Tibial artery (tissue), 4 donors: ENCODE data around the gene SBF2.
"Not testable (repeated sequence)": the region's sequence is repeated elsewhere in the genome, so short reads cannot be mapped to it uniquely, and the experiment has no call there.

Source experiments
- DNase-seq, 2 donors: peaks; one replicate each; pipeline ENCODE4 v3.0.0-alpha.2; 2019
- H3K27ac ChIP-seq, 2 donors: fragments of 200-600 bp; sonication (generic) in 1 of 2; 1 replicate in 1 of 2; 2 replicates in 1 of 2; pipeline ENCODE4 v1.5.1; 2018 to 2019; ENCODE audit warnings: mild to moderate bottlenecking in 1 of 2
- H3K27me3 ChIP-seq, 2 donors: fragments of 200-600 bp; sonication (generic) in 1 of 2; one replicate each; pipeline versions ENCODE4 v1.5.1 to v1.6.0; 2016 to 2019
- H3K36me3 ChIP-seq, 3 donors: fragments of 200-600 bp; sonication (generic) in 2 of 3; one replicate each; pipeline ENCODE4 v1.5.1; 2016 to 2019; ENCODE audit warnings: mild to moderate bottlenecking in 2 of 3
- H3K4me1 ChIP-seq, 4 donors: fragments of 200-600 bp; sonication (generic) in 2 of 4; 1 replicate in 3 of 4; 2 replicates in 1 of 4; pipeline ENCODE4 v1.5.1; 2016 to 2019
- H3K4me3 ChIP-seq, 2 donors: fragments of 200-600 bp; sonication (generic) in 1 of 2; 1 replicate in 1 of 2; 2 replicates in 1 of 2; pipeline ENCODE4 v1.5.1; 2018 to 2019; ENCODE audit warnings: mild to moderate bottlenecking in 2 of 2
- H3K9me3 ChIP-seq, 3 donors: fragments of 200-600 bp; sonication (generic) in 1 of 3; one replicate each; pipeline ENCODE4 v1.5.1; 2016 to 2019
- intact Hi-C: fragments of 100-400 bp; cut with DNase I; formaldehyde crosslinking; loops from one replicate; pipeline ENCODE4 v1.15.0; 2023; ENCODE audit warnings: low total_unique reads
- TF ChIP-seq, protein P1 (sequence below), 2 experiments: fragments of 200-600 bp in 1 of 2; fragments of 450-650 bp in 1 of 2; IDR thresholded peaks; one replicate each; pipeline ENCODE4 v1.5.1; 2017 to 2019; ENCODE audit warnings: antibody characterized with exemption in 2 of 2, mild to moderate bottlenecking in 1 of 2, moderate library complexity in 1 of 2

SBF2 gene

DNA sequence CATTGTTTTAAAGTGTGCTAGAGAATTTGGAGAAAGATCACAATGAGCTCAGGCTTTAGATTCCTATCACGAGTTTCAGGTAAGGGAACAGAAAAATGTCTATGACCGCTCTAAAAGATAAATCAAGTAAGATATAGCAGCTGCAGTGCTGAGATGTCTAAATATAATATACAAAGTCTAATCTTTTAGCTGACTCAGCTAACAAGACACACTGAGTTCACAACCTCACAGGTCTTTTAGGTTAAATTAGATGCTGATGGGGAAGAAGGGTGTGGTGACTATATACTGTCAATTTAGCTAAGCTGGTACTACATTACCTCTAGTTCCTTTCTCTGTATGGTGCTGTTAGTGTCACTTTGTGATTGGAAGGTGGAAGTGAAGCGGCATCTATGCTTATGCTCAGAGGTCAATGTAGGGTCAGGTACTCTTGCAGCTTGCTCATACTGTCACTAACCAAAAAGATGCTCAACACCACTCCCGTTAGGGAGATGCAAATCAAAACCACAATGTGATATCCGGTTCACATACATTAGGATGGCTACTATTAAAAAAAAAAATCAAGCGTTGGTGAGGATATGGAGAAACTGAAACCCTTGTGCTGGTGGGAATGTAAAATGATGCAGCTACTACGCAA, 346.7 kb downstream of the SBF2 start:
- TF ChIP-seq, protein P1, sequence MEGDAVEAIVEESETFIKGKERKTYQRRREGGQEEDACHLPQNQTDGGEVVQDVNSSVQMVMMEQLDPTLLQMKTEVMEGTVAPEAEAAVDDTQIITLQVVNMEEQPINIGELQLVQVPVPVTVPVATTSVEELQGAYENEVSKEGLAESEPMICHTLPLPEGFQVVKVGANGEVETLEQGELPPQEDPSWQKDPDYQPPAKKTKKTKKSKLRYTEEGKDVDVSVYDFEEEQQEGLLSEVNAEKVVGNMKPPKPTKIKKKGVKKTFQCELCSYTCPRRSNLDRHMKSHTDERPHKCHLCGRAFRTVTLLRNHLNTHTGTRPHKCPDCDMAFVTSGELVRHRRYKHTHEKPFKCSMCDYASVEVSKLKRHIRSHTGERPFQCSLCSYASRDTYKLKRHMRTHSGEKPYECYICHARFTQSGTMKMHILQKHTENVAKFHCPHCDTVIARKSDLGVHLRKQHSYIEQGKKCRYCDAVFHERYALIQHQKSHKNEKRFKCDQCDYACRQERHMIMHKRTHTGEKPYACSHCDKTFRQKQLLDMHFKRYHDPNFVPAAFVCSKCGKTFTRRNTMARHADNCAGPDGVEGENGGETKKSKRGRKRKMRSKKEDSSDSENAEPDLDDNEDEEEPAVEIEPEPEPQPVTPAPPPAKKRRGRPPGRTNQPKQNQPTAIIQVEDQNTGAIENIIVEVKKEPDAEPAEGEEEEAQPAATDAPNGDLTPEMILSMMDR (IDR thresholded peaks at IDR 0.05) = no peak
- DNase-seq = no peak
- Histone ChIP-seq H3K36me3 (peaks cover 0 to 16% (median 15%) of the 10 kb centered on the region in 3 donors), H3K4me1 (peaks cover 0 to 3% (median 0%) of the 10 kb centered on the region in 4 donors), H3K27ac (no peak overlapping the region), H3K4me3 (no peak overlapping the region), H3K9me3 (peaks cover 0 to 6% (median 0%) of the 10 kb centered on the region in 3 donors), H3K27me3 (no peaks in the 10 kb centered on the region)
- intact Hi-C loops = no loop called here

DNA sequence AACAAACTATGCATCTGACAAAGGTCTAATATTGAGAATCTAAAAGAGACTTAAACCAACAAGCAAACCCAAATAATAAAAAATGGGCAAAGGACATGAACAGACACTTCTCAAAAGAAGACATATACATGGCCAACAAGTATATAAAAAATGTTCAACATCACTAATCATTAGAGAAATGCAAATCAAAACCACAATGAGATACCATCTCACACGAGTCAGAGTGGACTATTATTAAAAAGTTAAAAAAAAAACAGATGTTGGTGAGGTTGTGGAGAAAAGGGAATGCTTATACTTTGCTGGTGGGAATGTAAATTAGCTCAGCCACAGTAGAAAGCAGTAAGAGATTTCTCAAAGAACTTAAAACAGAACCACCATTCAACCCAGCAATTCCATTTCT, 348.3 kb downstream of the SBF2 start:
- H3K27me3 ChIP-seq, DNase-seq, H3K9me3 ChIP-seq, H3K27ac ChIP-seq, H3K4me1 ChIP-seq, intact Hi-C loops, H3K4me3 ChIP-seq: not testable (repeated sequence)
- peaks cover 0 to 16% (median 15%) of the 10 kb centered on the region in 3 donors for H3K36me3 ChIP-seq

DNA sequence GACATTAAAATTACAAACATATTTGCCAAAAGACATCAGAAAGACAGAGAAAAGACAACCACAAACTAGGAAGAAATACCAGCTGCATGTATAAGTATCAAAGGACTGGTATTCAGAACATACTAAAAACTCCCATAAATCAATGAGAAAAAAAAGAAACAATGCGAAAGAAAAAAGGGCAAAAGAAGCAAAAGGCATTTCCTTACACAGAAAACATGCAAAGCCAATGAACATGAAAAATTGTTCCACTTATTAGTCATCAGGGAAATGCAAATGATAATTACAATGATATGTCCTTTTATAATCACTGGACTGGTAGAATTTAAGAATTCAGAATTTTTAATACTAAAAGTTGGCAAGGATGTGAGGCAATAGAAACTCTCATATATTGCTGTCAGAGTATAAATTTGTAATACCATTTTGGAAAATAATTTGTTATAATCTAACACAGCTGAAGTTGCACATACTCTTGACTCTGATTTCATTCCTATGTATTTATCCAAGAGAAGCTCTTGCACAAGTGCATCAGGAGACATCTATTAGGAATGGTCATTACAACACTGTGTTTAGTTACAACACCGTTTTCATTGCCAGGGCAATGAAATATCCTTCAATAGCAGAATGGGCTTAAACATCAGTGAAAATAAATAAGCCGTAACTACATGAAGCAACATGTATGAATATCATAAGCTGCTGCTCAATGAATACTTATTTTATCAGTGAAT, 350.5 kb downstream of the SBF2 start:
- Histone ChIP-seq H3K27me3 (no peaks in the 10 kb centered on the region), H3K4me1 (no peaks in the 10 kb centered on the region), H3K9me3 (peaks cover 0 to 6% (median 0%) of the 10 kb centered on the region in 3 donors), H3K4me3 (no peak overlapping the region), H3K27ac (no peak overlapping the region), H3K36me3 (peaks cover 0 to 16% (median 15%) of the 10 kb centered on the region in 3 donors)
- intact Hi-C loops = no loop called here
- TF ChIP-seq, protein P1 (IDR thresholded peaks at IDR 0.05) = no peak
- DNase-seq = no peak

DNA sequence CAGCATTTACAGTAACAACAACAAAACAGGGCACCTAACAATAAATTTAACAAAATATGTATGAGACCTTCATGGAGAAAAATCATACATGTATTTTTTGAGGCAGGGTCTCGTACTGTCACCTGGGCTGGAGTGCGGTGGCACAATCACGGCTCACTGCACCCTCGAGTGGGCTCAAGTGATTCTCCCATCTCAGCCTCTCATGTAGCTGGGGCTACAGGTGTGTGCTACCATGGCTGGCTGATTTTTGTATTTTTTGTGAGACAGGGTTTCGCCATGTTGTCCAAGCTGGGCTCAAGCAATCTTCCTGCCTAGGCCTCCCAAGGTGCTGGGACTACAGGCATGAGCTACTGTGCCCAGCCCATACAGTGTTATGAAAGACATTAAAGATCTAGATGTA, 352.0 kb downstream of the SBF2 start:
- Histone ChIP-seq H3K4me3 (no peak overlapping the region), H3K27ac (no peak overlapping the region), H3K9me3 (peaks cover 0 to 6% (median 0%) of the 10 kb centered on the region in 3 donors), H3K4me1 (no peaks in the 10 kb centered on the region), H3K36me3 (peaks cover 0 to 10% (median 7%) of the 10 kb centered on the region in 3 donors), H3K27me3 (no peaks in the 10 kb centered on the region)
- no peak for DNase-seq
- intact Hi-C loops = no loop called here
- TF ChIP-seq, protein P1 (IDR thresholded peaks at IDR 0.05) = no peak

DNA sequence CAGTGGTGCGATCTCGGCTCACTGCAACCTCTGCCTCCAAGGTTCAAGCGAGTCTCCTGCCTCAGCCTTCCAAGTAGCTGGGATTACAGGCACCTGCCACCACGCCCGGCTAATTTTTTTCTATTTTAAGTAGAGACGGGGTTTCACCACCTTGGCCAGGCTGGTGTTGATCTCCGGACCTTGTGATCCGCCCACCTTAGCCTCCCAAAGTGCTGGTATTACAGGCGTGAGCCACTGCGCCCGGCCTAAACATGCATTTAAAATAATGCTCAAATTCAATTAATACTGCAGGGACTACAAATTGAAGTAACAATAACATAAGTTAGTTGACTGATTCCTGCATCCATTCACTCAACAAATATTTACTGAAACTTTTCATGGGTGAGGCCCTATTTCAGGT, 354.9 kb downstream of the SBF2 start:
- intact Hi-C loops = not testable (repeated sequence)

DNA sequence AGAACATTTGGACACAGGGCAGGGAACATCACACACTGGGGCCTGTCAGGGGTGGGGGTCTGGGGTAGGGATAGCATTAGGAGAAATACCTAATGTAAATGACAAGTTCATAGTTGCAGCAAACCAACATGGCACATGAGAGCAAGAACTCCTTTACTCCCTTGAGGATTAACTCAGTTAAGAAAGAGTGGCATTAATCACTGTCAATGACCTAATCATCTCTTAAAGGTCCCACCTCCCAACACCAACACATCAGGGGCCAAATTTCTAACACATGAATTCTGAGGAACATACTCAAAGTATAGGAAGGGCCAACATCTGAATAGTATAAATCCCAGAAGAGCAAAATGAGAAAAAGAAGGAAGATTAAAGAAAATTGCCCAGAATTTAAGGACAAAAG, 357.3 kb downstream of the SBF2 start:
- Histone ChIP-seq H3K4me1 (no peaks in the 10 kb centered on the region), H3K9me3 (no peaks in the 10 kb centered on the region), H3K36me3 (no peaks in the 10 kb centered on the region), H3K27ac (no peak overlapping the region), H3K4me3 (no peak overlapping the region), H3K27me3 (no peaks in the 10 kb centered on the region)
- TF ChIP-seq, protein P1 (IDR thresholded peaks at IDR 0.05) = no peak
- intact Hi-C loops = no loop called here
- no peak for DNase-seq

More for the DNA sequence above, 354.9 kb downstream of the SBF2 start:
- H3K4me3 ChIP-seq, H3K36me3 ChIP-seq, H3K27me3 ChIP-seq, H3K27ac ChIP-seq, DNase-seq, H3K4me1 ChIP-seq, H3K9me3 ChIP-seq: not testable (repeated sequence)

DNA sequence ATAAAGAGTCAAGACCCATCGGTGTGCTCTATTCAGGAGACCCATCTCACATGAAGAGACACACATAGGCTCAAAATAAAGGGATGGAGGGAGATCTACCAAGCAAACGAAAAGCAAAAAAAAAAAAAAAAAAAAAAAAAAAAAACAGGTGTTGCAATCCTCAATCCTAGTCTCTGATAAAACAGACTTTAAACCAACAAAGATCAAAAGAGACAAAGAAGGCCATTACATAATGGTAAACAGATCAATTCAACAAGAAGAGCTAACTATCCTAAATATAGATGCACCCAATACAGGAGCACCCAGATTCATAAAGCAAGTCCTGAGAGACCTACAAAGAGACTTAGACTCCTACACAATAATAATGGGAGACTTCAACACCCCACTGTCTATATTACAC, 361.2 kb downstream of the SBF2 start:
- H3K9me3 ChIP-seq, H3K4me3 ChIP-seq, H3K27ac ChIP-seq, H3K27me3 ChIP-seq, H3K4me1 ChIP-seq, intact Hi-C loops, DNase-seq: not testable (repeated sequence)
- peaks cover 4 to 10% (median 8%) of the 10 kb centered on the region in 3 donors for H3K36me3 ChIP-seq

DNA sequence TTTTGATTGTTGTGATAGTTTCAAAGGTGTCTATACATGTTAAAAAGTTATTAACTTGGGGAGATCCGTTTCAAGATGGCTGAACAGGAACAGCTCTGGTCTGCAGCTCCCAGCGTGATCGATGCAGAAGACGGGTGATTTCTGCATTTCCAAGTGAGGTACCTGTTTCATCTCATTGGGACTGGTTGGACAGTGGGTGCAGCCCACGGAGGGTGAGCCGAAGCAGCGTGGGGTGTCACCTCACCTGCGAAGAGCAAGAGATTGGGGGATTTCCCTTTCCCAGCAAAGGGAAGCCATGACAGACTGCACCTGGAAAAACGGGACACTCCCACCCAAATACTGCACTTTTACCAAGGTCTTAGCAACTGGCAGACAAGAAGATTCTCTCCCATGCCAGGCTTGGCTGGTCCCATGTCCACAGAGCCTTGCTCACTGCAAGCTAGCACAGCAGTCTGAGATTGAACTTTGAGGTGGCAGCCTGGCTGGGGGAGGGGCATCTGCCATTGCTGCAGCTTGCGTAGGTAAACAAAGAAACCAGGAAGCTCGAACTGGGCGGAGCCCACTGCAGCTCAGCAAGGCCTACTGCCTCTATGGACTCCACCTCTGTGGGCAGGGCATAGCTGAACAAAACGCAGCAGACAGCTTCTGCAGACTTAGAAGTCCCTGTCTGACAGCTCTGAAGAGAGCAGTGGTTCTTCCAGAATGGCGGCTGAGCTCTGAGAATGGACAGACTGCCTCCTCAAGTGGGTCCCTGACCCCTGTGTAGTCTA, 363.3 kb downstream of the SBF2 start:
- peaks cover 4 to 10% (median 8%) of the 10 kb centered on the region in 3 donors for H3K36me3 ChIP-seq
- DNase-seq, H3K4me1 ChIP-seq, H3K9me3 ChIP-seq, intact Hi-C loops, H3K27ac ChIP-seq, H3K4me3 ChIP-seq, H3K27me3 ChIP-seq: not testable (repeated sequence)
